Mesenchymal stem cell (in vitro differentiated cells and primary cell): Measurements from ENCODE around the gene SLC8A1.

Source experiments
- DNase-seq: peaks from one replicate; pipeline ENCODE4 v3.0.0-alpha.2; 2013
- H2AFZ ChIP-seq: one replicate; pipeline ENCODE4 v1.6.1; 2013; ENCODE audit warnings: low read depth, mild to moderate bottlenecking, control low read depth, inconsistent platforms, low read length, moderate library complexity
- H2AK5ac ChIP-seq: 2 replicates; pipeline ENCODE4 v1.6.1; 2013; ENCODE audit warnings: low read length, moderate library complexity, mild to moderate bottlenecking, inconsistent platforms; ENCODE audit not compliant: severe bottlenecking
- H2BK120ac ChIP-seq: one replicate; pipeline ENCODE4 v1.6.1; 2013; ENCODE audit warnings: low read depth, mild to moderate bottlenecking, inconsistent platforms, low read length, moderate library complexity
- H2BK12ac ChIP-seq, 2 experiments: one replicate each; pipeline ENCODE4 v1.6.1; 2013; ENCODE audit warnings: inconsistent platforms in 2 of 2, low read length in 2 of 2, mild to moderate bottlenecking in 2 of 2, moderate library complexity in 2 of 2, control low read depth in 1 of 2
- H2BK15ac ChIP-seq: one replicate; pipeline ENCODE4 v1.6.1; 2013; ENCODE audit warnings: mild to moderate bottlenecking, low read depth, inconsistent platforms; ENCODE audit not compliant: poor library complexity, severe bottlenecking
- H2BK5ac ChIP-seq: 2 replicates; pipeline ENCODE4 v1.6.1; 2013; ENCODE audit warnings: low read depth, mild to moderate bottlenecking, low read length, control low read depth, inconsistent platforms; ENCODE audit not compliant: poor library complexity, severe bottlenecking
- H3K14ac ChIP-seq, 2 experiments: one replicate each; pipeline ENCODE4 v1.6.1; 2013; ENCODE audit warnings: inconsistent platforms in 2 of 2, low read length in 2 of 2, control low read depth in 1 of 2, mild to moderate bottlenecking in 1 of 2, moderate library complexity in 1 of 2
- H3K18ac ChIP-seq, 2 experiments: one replicate each; pipeline ENCODE4 v1.6.1; 2013; ENCODE audit warnings: inconsistent platforms in 2 of 2, low read length in 2 of 2, control low read depth in 1 of 2, low read depth in 1 of 2, mild to moderate bottlenecking in 1 of 2
- H3K23ac ChIP-seq, 2 experiments: one replicate each; pipeline ENCODE4 v1.6.1; 2013; ENCODE audit warnings: inconsistent platforms in 2 of 2, low read length in 2 of 2, mild to moderate bottlenecking in 2 of 2, moderate library complexity in 2 of 2, control low read depth in 1 of 2
- H3K27ac ChIP-seq: 2 replicates; pipeline ENCODE4 v1.5.1; 2013; ENCODE audit warnings: mild to moderate bottlenecking, moderate library complexity, low read length, control low read depth, inconsistent platforms; ENCODE audit not compliant: poor library complexity, severe bottlenecking
- H3K27me3 ChIP-seq, 2 experiments: 2 replicates each; pipeline versions ENCODE4 v1.6.1 to v1.7.0; 2013; ENCODE audit warnings: low read length in 2 of 2, mild to moderate bottlenecking in 2 of 2, moderate library complexity in 2 of 2, control low read depth in 1 of 2, inconsistent platforms in 1 of 2; ENCODE audit not compliant: control insufficient read depth in 1 of 2, insufficient read depth in 1 of 2
- H3K36me3 ChIP-seq, 2 experiments: 2 replicates each; pipeline versions ENCODE4 v1.6.1 to v1.7.0; 2013; ENCODE audit warnings: low read length in 2 of 2, control low read depth in 1 of 2, inconsistent platforms in 1 of 2, low read depth in 1 of 2, mild to moderate bottlenecking in 1 of 2; ENCODE audit not compliant: insufficient read depth in 2 of 2, control insufficient read depth in 1 of 2
- H3K4ac ChIP-seq, 2 experiments: one replicate each; pipeline ENCODE4 v1.6.1; 2013; ENCODE audit warnings: inconsistent platforms in 2 of 2, low read length in 2 of 2, mild to moderate bottlenecking in 2 of 2, moderate library complexity in 2 of 2, control low read depth in 1 of 2, low read depth in 1 of 2
- H3K4me1 ChIP-seq: 2 replicates; pipeline ENCODE4 v1.6.1; 2013; ENCODE audit warnings: low read depth, low read length, control low read depth; ENCODE audit not compliant: control insufficient read depth, insufficient read depth
- H3K4me2 ChIP-seq: 2 replicates; pipeline ENCODE4 v1.6.1; 2013; ENCODE audit warnings: low read length, mild to moderate bottlenecking, inconsistent platforms; ENCODE audit not compliant: poor library complexity, severe bottlenecking
- H3K4me3 ChIP-seq, 2 experiments: 2 replicates each; pipeline versions ENCODE4 v1.5.1 to v1.7.0; 2013; ENCODE audit warnings: low read length in 2 of 2, mild to moderate bottlenecking in 2 of 2, control low read depth in 1 of 2, low read depth in 1 of 2; ENCODE audit not compliant: insufficient read depth in 1 of 2
- H3K79me1 ChIP-seq: replicated peaks from 2 replicates; pipeline ENCODE4 v1.6.1; 2013; ENCODE audit warnings: mild to moderate bottlenecking, control low read depth, low read length, inconsistent platforms; ENCODE audit not compliant: poor library complexity, severe bottlenecking
- H3K9ac ChIP-seq: 2 replicates; pipeline ENCODE4 v1.7.0; 2013; ENCODE audit warnings: mild to moderate bottlenecking, low read length, moderate library complexity
- H3K9me3 ChIP-seq: 2 replicates; pipeline ENCODE4 v1.7.0; 2013; ENCODE audit warnings: mild to moderate bottlenecking, low read length; ENCODE audit not compliant: control insufficient read depth
- H4K8ac ChIP-seq: one replicate; pipeline ENCODE4 v1.6.1; 2013; ENCODE audit warnings: inconsistent platforms, mild to moderate bottlenecking, low read length, moderate library complexity
- H4K91ac ChIP-seq: one replicate; pipeline ENCODE4 v1.6.1; 2013; ENCODE audit warnings: mild to moderate bottlenecking, low read length, inconsistent platforms
- WGBS: methylation state at CpG from one replicate; pipeline ENCODE4 v1.1.7; 2013; ENCODE audit warnings: mixed read lengths; 5-methylcytosine and 5-hydroxymethylcytosine counted together

SLC8A1 gene

GRCh38 chr2:40120957-40121356 is 330.9 kb downstream of the SLC8A1 start:
- no peak overlapping the region for H3K18ac ChIP-seq
- no peak overlapping the region for H3K27ac ChIP-seq
- H2AK5ac ChIP-seq = no peak overlapping the region
- H3K14ac ChIP-seq = no peak overlapping the region
- H3K27me3 ChIP-seq = no peaks in the 10 kb centered on the region
- H2BK120ac ChIP-seq = no peak overlapping the region
- H4K91ac ChIP-seq = no peak overlapping the region
- H2AFZ ChIP-seq = no peak overlapping the region
- H3K36me3 ChIP-seq = no peaks in the 10 kb centered on the region
- H3K4me3 ChIP-seq = no peak overlapping the region
- H2BK15ac ChIP-seq = no peak overlapping the region
- no peaks in the 10 kb centered on the region for H3K9me3 ChIP-seq
- H3K4me2 ChIP-seq = no peak overlapping the region
- H3K4ac ChIP-seq = no peak overlapping the region
- H3K23ac ChIP-seq = no peak overlapping the region
- H3K4me1 ChIP-seq = no peaks in the 10 kb centered on the region
- no peaks in the 10 kb centered on the region for H3K79me1 ChIP-seq
- H2BK5ac ChIP-seq = no peak overlapping the region
- no peak overlapping the region for H4K8ac ChIP-seq
- H2BK12ac ChIP-seq = no peak overlapping the region
- H3K9ac ChIP-seq = no peak overlapping the region
- WGBS = 85% methylated on average over 5 of the region's 5 CpGs
- no peak for DNase-seq

GRCh38 chr2:40120026-40120425 is 331.9 kb downstream of the SLC8A1 start:
- no peak overlapping the region for H2BK5ac ChIP-seq
- WGBS = 96% methylated on average over 3 of the region's 3 CpGs
- no peak for DNase-seq
- H3K18ac ChIP-seq = no peak overlapping the region
- no peak overlapping the region for H4K8ac ChIP-seq
- H3K23ac ChIP-seq = no peak overlapping the region
- no peaks in the 10 kb centered on the region for H3K4me1 ChIP-seq
- H2BK15ac ChIP-seq = no peak overlapping the region
- no peak overlapping the region for H2AK5ac ChIP-seq
- H3K4me3 ChIP-seq = no peak overlapping the region
- H3K4ac ChIP-seq = no peak overlapping the region
- no peak overlapping the region for H3K4me2 ChIP-seq
- H2AFZ ChIP-seq = no peak overlapping the region
- no peak overlapping the region for H2BK120ac ChIP-seq
- no peaks in the 10 kb centered on the region for H3K9me3 ChIP-seq
- H3K36me3 ChIP-seq = peaks cover 0 to 3% of the 10 kb centered on the region in 2 experiments
- H3K27me3 ChIP-seq = no peaks in the 10 kb centered on the region
- no peak overlapping the region for H3K9ac ChIP-seq
- no peak overlapping the region for H3K14ac ChIP-seq
- H3K27ac ChIP-seq = no peak overlapping the region
- no peaks in the 10 kb centered on the region for H3K79me1 ChIP-seq
- H4K91ac ChIP-seq = no peak overlapping the region
- no peak overlapping the region for H2BK12ac ChIP-seq

GRCh38 chr2:40118622-40119021 is 333.3 kb downstream of the SLC8A1 start:
- no peak overlapping the region for H4K8ac ChIP-seq
- H2BK120ac ChIP-seq = no peak overlapping the region
- H3K4me2 ChIP-seq = no peak overlapping the region
- H2AFZ ChIP-seq = no peak overlapping the region
- peaks cover 0 to 3% of the 10 kb centered on the region in 2 experiments for H3K36me3 ChIP-seq
- H3K18ac ChIP-seq = no peak overlapping the region
- no peaks in the 10 kb centered on the region for H3K9me3 ChIP-seq
- H3K4me3 ChIP-seq = no peak overlapping the region
- H3K14ac ChIP-seq = no peak overlapping the region
- no peaks in the 10 kb centered on the region for H3K4me1 ChIP-seq
- no peak overlapping the region for H2AK5ac ChIP-seq
- 94% methylated on average over 3 of the region's 3 CpGs for WGBS
- no peak overlapping the region for H2BK15ac ChIP-seq
- H3K9ac ChIP-seq = no peak overlapping the region
- H3K23ac ChIP-seq = no peak overlapping the region
- H3K27me3 ChIP-seq = no peaks in the 10 kb centered on the region
- no peak overlapping the region for H3K4ac ChIP-seq
- H2BK12ac ChIP-seq = no peak overlapping the region
- no peak overlapping the region for H4K91ac ChIP-seq
- no peaks in the 10 kb centered on the region for H3K79me1 ChIP-seq
- no peak for DNase-seq
- H3K27ac ChIP-seq = no peak overlapping the region
- H2BK5ac ChIP-seq = no peak overlapping the region

- H3K18ac ChIP-seq = no peak overlapping the region
- no peak overlapping the region for H3K23ac ChIP-seq
- H3K4ac ChIP-seq = no peak overlapping the region
- H3K36me3 ChIP-seq = peaks cover 0 to 3% of the 10 kb centered on the region in 2 experiments
- H3K4me2 ChIP-seq = no peak overlapping the region
- 100% methylated on average over 4 of the region's 4 CpGs for WGBS
- no peak overlapping the region for H3K9ac ChIP-seq
- H2AFZ ChIP-seq = no peak overlapping the region
- H3K4me3 ChIP-seq = no peak overlapping the region
- H3K79me1 ChIP-seq = no peaks in the 10 kb centered on the region
- H3K4me1 ChIP-seq = no peaks in the 10 kb centered on the region
- no peak for DNase-seq
- H2BK15ac ChIP-seq = no peak overlapping the region
- H3K14ac ChIP-seq = no peak overlapping the region
- no peak overlapping the region for H4K91ac ChIP-seq
- H2AK5ac ChIP-seq = no peak overlapping the region
- no peak overlapping the region for H3K27ac ChIP-seq
- no peaks in the 10 kb centered on the region for H3K27me3 ChIP-seq
- no peak overlapping the region for H2BK12ac ChIP-seq
- H2BK120ac ChIP-seq = no peak overlapping the region
- no peak overlapping the region for H4K8ac ChIP-seq
- H2BK5ac ChIP-seq = no peak overlapping the region
- no peaks in the 10 kb centered on the region for H3K9me3 ChIP-seq
These were observed 336.0 kb downstream of the SLC8A1 start for GRCh38 chr2:40115894-40116293.
